Activated T-helper 9 cell treated with anti-CD3 and anti-CD28 coated beads, Interleukin-2, amount 50 U/mL, for 16 hours (primary cell): ENCODE results near the gene MRTFA.

ENCODE experiments used
- DNase-seq: peaks from one replicate; pipeline ENCODE4 v3.0.0-alpha.2; 2020; ENCODE audit warnings: low read depth

MRTFA gene

DNA sequence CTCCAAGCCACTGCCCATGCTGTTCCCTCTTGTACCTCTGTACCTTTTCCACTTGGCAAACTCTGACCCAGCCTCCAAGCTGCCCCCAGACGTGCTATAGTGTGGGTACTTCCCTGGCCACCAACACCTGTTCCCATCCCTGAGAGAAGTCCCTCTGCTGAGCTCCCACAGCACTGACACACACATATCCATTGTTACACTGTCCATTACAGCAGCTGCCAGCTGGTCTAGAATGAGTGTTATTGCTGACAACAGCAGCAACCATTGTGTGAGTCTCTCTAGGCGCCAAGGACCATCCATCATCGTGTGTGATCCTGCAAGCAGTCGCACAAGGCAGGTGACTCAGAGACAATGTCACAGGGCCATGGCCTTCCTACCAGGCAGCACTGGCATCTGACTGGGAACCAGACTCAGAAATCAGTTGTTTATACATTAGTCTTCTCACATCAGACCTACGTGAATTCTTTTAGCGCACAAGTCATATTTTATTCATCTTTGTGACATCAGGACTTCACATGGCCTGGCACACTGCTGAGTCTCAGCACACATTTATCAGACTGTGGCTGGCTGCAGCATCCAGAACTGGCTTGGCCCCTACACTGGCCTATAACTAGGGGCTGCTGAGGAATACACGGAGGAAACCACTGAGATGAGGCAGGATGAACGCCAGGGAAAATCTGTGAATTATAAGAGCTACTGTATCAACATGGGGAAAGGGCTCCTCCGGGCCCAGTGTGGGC is 209.8 kb downstream of the MRTFA start:
- DNase-seq, result no peak

DNA sequence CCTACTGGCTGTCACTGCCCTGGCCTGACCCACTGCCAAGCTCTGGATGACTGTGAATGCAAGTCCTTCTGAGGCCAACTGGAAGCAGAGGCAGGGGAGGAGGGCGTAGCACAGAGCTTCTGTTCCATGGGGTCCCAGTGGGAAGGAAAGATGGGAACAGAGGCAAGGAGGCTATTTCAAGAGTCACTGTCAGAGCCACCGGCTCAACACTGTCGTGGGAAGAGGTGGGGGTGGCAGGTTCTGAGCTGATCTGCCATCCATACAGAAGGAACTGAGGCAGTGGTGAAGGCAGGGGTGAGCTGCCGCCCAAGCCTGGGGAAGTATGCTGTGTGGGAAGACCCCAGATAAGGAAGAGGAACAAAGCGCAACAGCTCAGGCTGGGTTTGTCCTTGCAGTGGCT is 211.4 kb downstream of the MRTFA start:
- no peak for DNase-seq

DNA sequence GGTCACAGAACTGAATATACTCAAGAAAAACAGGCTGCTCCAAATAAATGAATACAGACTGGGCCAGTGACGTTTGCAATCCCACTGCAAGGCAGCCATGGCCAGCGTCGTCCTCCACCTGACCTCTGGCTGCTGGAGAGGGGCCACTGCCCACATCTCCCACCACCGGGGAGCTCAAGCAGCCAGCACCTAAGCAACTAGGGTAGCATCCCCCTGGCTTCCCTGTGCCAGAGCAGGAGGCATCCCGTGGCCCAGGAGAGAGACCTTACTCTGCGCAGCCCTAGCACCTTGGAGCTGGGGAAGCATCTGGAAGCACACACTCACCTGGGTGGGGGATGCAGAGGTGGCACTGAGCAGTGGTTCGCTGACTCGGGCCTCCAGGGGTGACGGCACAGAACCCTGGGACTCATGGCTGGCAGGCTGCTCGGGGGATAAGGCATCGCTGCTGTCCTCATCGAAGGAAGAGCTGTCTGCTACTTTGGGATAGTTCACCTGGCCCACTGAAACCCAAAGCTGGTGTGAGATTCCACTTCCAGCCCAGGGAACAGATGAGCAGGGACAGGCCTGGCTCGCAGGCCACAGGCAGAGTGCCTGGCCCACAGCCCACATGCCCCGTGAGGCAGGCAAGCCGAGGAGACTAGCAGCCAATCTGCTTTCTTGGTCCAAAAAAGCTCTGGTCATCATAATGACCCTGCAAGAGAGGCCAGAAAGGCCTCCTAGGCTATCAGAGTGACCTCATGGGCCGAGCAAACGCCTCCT is 212.5 kb downstream of the MRTFA start:
- no peak for DNase-seq

DNA sequence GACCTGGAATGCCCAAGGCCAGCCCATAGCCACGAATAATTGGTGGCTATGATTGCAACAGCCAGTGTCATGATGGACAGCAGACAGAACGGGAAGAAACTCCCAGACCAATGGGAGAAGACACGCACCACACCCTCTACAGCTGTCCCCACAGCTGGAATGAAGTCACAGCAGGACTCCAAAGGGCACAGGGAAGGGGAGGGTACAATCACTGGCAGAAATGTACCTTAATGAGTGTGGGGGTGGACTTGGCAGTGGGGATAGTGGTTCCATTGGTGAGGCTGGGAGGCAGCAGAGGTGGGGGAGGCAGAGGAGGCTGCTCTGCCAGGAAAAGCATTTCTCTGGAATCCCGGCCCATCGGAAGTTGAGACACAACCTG is 213.2 kb downstream of the MRTFA start:
- no peak for DNase-seq

DNA sequence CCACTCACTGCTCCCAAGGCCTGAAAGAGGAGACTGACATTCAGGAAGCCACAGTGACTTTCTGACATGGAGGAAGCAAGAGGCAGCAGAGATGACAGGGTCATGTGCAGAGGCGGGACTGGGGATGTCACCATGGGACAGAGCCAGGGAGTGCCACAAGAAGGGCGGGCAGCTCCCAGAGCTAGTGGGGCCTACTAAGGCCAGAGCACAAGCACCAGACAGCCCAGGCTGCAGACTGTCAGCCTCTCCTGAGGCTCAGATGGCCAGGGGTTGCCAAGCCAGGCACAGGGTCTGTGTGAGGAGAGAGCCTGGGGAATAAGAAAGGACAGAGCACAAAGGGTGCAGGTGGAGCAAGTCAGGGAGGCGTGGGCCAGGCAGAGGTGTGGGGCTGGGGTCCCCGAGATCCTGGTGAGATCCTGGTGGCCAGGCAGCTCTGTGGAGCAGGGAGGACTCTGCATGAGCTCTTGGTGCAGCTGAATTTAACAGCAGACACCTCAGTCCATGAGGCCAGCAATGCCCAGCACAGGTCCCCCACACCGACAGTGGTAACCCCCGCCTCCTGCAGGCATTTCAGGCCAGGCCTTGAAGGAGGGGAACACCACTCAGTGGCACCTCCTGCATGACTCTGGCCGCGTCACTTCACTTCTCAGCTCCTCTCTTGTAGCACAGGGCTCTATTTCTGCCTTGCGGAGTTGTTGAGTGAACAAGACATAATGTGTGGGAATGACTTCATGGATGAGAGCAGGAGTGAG is 213.8 kb downstream of the MRTFA start:
- DNase-seq, result no peak

DNA sequence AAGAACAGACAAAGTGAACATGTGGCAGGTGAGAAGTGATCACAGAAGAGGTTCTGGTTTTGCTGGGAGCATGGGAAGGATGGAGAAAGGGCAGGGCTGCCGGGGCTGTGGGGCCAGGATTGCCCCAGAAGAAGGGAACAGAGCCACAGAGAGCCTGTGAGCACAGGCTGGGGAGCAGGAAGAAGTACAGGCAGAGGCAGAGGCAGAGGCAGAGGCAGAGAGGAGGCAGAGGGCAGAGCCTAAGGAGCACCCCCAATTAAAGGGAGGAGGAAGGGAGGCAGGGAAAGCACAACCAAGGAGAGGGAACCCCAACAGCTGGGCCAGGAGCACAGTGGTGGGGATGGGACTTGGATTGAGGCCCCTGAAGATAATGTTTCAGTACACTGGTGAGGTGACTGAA is 214.6 kb downstream of the MRTFA start:
- DNase-seq, result no peak

DNA sequence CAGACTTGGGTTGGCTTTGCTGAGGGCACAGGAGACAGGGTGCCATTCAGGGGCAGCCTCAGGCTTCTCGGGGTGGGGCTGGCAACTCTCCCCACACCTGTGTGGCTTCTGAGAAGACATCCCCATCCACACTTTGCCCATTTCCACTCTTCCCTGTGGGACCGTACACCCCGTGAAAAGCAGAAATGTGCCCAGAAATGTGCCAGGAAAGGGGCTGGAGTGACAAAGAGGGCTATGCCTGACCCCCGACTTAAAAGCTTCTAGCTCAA is 215.5 kb downstream of the MRTFA start:
- no peak for DNase-seq

DNA sequence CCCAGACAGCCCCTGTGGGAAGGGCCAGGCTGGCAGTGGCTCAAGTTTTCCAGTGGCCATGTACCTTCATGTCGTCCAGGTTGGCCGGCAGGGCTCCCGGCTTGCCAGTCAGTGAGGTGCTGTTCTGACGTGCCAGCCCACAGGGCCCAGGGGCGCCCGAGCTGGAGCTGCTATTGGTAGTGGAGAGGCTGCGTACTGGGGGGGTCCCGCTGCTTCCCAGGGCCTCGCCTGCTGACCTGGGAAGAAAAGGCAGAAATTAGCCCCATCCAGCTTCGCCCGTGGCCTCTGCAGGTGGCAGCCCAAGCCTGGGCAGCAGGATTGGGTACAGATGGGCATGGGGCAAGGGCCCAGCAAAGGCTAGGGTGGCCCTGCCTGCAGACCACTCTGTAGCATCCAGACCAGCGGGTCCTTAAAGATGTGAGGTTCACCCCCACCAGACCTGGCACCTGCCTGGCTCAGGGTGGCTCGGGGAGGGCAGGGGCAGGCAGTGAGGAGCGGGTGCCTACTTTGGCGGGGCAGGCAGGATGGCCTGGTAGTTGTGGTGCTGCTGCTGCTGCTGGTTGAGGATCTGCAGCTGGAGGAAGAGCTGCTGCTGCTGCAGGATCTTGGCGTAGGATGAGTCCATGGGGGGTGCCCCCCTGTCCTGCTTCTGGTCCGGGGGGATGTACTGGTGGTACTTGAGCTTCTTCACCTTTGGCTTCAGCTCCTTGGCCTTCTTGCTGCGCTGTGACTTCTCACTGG is 216.0 kb downstream of the MRTFA start:
- DNase-seq, result no peak

DNA sequence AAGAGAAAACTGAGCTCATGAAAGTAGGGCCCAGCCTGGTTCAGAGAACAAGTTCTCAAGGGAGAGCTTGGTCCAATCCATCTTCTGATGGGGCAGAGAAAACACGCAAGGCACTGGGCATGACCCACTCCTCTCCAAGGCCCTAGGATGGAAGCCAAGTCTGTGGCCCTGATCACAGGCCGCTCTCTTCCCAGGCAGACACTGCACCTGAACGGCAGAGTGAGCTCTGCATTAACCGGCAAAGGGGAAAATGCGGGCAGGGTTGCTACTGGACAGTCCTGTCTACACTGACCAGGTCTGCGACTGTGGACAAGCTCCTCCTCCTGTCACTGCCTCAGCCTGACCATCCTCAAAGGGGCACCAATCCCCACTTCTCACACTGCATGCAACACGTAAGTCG is 216.8 kb downstream of the MRTFA start:
- no peak for DNase-seq

DNA sequence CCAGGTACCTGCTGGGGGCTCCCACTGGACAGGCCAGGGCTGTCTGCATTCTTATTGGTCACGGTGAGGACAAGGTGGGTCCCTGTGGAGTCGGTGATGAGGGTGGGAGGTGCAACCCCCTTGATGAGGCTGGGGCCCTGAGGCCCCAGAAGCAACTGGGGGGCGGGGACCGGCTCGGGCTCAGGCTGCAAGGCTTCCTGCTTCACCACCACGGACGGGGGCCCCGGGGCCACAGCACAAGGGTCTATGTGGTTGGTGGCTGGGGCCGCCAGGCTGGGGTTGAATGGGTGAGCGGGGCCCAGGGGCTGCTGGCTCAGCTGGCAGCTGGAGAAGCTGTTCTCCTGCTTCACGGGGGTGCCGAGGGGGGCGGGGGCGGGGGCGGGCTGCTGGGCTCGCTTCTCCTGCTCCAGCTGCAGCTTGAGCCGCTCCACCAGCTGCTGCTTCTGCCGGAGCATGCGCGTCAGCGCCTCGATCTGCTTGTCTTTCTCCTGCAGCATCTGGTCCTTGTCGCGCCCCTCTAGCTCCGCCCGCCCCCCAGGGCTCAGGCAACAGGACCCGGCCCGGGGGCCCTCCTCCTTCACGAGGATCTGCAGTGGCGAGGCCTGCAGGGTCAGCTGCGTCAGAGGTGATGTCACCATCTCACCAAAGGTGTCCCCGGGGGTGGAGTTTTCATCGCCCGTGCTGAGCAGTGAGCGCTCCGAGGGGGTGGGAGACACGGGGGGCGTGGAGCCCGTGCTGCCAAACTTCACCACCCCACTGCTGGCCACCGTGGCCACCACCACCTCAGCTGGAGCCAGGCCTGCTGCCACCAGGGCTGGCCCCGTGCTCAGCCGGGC is 217.9 kb downstream of the MRTFA start:
- DNase-seq, result no peak

DNA sequence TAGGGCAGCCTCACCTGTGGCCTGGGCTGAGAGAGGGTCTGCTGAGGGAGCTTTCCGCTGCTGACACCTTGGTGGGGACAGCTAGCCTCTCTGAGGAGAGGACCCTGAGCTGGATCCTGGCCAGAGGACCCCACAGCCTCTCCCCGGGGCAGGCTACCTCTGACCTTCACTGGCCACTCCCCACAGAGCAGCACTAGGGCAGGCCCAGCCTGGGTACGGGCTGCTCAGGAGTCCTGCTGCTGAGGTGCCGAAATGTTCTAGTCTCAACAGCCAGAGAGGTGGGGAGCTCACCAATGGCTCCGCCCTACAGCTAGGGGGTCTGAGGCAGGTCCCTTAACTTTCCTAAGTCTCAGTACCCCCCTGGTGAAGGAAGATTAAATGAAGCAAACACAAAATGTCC is 218.6 kb downstream of the MRTFA start:
- no peak for DNase-seq

DNA sequence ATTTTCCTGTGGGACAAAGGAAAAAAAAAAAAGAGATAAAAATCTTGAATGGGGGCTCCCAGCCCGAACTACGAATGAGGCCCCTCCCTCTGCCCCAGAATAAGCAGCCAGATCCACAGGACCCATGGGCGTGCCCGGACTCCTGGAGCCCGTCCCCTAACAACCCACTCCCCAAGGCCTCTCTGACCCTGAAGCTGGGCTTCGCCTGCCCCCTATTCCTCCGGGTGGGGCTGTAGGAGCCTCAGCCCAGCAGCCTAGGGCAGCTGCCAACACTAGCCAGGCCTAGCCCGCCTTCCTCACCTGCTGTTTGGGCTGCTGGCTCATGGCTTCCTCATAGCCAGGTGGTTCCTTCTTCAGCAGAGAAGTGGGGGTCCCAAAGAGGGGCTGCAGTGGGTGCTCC is 219.5 kb downstream of the MRTFA start:
- no peak for DNase-seq

DNA sequence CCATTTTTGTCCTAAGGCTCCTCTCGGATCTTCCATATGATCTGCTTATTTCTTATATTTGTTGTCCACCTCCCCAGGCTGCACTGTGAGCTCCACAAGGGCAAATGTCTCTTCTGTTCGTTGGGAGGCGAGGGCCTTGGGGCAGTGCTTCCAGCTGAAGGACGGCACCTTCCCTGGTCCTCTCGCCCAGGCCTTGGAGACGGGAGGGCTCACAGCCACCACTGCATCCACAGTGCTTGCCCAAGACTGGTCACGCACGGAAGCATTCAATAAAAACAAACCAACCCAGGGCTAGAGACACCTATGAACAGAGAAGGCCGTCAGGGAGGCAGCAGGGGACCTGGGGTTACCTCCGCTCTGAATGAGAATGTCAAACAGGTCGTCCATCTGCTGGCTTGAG is 219.9 kb downstream of the MRTFA start:
- no peak for DNase-seq

DNA sequence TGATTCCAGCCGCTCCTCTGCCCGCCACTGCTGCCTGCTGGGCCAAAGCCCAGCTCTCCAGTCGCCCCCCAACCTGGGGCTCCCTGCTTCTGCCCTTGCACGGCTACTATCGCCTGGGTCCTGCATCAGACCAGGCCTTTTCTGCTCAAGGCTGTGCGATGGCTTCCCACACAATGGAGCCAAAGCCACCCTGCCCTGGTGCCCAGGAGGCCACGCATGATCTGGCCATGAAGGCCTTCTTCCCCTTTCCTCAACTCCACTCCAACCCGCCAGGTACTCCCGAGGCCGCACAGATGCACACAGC is 220.3 kb downstream of the MRTFA start:
- DNase-seq, result no peak

DNA sequence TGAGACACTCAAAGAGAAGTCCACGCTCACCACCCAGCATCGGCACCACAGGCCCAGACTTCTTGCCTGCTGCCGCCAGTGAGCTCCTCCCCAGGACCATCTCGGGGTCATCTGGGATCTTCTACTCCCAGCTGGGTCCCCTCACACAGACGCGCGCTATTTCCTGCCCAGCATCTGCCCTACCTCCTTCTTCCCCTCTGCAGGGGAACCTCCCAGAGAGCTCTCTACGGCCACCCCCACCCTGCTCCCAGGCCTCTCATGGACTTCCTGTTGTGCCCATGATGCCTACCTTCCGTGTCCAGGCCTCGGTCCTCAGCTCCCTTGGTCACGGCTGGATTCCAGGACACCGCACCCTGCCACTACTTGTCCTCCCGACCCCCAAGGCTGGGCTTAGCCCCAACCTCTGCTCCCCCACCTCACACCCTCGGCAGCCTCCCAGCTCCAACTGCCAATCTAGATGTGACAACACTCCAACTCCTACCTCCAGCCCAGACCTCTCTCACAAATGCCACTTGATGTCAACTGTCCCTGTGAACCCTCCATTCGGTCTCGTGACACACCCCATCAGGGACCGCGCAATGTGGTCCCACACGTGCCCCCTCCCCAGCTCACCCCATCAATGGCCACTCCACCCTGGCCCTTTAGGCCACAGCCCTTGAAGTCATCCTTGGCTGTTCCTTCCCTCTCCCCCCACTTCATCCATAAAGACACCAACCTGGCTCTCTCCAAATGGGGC is 220.8 kb downstream of the MRTFA start:
- no peak for DNase-seq

DNA sequence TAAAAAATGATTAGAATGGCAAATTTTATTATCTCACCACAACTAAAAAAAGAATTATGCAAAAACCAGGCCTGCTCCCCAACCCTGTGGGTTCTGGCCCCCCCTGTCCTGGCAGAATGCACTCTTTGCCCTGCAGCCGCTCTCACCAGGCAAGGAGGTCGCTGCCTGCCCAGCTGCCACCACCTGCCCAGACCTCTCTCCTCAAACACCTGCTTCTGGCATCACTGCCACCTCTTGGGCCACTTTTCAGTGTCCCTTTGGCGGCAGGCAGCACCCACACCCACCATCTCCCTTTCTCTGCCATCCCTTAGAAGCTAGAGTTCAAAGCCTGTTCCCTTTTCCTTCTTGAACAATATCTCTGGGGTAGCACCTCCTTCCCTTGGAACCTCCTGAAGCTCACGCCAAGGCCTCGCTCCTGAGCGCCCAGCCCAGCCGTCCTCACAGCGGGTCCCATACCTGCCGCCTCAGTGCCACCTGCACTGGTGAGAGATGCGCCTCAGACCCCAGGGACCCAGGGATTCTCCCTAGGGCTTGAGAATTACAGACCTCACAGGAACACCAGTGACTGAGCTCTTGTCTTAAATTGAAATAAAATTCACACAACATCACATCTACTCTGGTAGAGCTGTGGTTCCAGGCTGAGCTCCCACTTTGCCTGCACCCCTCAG is 221.5 kb downstream of the MRTFA start:
- DNase-seq, result no peak

DNA sequence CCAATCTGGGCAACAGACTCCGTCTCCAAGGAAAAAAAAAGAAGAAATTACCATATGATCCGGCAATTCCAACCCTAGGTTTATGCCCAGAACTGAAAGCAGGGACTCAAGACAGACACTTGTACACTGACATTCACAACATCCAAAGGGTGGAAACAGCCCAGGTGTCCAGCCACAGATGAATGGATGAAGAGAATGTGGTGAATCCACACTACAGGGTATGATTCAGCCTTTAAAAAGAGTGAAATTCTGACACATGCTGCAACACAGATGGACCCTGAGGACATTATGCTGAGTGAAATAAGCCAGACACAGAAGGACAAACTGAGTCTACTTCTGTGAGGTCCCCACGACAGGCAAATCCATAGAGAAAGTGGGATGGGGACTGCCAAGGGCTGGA is 222.2 kb downstream of the MRTFA start:
- no peak for DNase-seq

DNA sequence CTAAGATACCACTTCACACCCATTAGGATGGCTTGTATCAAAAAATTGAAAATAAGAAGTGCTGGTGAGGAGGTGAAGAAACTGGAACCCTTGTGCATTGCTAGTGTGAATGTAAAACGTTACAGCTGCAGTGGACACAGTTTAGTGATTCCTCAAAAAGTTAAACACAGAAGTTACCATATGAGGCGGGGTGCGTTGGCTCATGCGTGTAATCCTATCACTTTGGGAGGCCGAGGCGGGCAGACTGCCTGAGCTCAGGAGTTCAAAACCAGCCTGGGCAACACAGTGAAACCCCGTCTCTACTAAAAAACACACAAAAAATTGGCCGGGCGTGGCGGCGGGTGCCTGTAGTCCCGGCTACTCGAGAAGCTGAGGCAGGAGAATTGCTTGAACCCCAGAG is 222.6 kb downstream of the MRTFA start:
- no peak for DNase-seq

DNA sequence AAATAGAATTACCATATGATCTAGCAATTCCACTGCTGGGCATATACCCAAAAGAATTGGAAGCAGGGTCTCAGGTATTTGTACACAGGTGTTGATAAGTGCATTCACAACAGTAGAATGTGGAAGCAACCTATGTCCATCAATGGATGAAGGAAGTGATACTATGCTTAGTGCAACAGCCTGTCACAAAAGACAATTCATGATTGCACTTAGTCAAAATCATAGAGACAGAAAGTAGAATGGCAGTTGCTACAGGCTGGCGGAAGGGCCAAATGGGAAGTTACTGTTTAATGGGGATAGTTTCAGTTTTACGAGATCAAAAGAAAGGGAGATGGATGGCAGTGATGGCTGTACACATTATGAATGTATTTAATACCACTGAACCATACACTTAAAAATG is 224.1 kb downstream of the MRTFA start:
- no peak for DNase-seq

DNA sequence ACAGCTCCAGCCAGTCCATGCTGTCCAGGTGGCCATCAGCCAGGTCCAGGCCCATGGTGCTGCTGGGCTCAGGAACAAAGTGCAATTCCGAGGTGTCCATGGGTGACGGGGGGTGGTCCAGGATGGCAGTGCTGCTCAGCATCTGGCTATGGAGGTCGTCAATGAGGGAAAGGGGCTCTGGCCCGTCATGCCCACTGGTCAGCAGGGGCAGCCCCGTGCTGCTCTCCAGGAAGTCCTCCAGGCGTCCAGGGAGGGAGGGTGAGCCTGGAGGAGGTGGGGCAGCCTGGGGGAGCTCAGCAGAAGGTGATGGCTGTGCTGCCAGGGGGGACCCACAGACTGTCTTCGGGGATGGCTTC is 225.0 kb downstream of the MRTFA start:
- no peak for DNase-seq
